ENCODE data around the gene DBX1. TPM values are rescaled to one million over a fixed set of nuclear protein-coding genes. Genes with fewer than 3 reads are reported as not detected.

Gene DBX1
- not detected in 2 replicates for total RNA-seq

GRCh38 chr11:20160425-20161229, at the start of gene DBX1:
Gene DBX1, minus strand, starts transcription at chr11:20160475. Its CDS starts 151 bp downstream, at chr11:20160324.

Other genes starting within 250 kb of the DBX1 start
- 53.3 and 83.6 TPM in 2 replicates for gene HTATIP2, start 203.2 kb upstream of the DBX1 start, total RNA-seq
- 16.1 and 21.6 TPM in 2 replicates for gene PRMT3, start 227.2 kb upstream of the DBX1 start, total RNA-seq